GM18858 (cell line): ENCODE measurements around the gene LOC101059915.

Experiments
- ATAC-seq: cut with Tn5 transposase; IDR thresholded peaks from one replicate; pipeline ENCODE4 v1.9.1; 2021; ENCODE audit not compliant: unreplicated experiment

Gene LOC101059915

GRCh38 chrX:71667328-71668247 is at the start of gene LOC101059915:
LOC101059915 (plus strand) TSS chrX:71667546.
- ATAC-seq, result no peak

- ATAC-seq, result no peak
Measured at GRCh38 chrX:71617742-71618141, 49.6 kb upstream of the LOC101059915 start.

- peak; percentile 43 for ATAC-seq
Measured at GRCh38 chrX:71618303-71618721, 49.0 kb upstream of the LOC101059915 start, which contains the start of gene CXCR3. CXCR3 (minus strand) TSS chrX:71618511; CDS start chrX:71618449, 62 bp downstream.

GRCh38 chrX:71618787-71619186 is 48.6 kb upstream of the LOC101059915 start:
- ATAC-seq, result no peak

- no peak for ATAC-seq
Measured at GRCh38 chrX:71619193-71619592, 48.2 kb upstream of the LOC101059915 start.

GRCh38 chrX:71619986-71620385 is 47.4 kb upstream of the LOC101059915 start:
- ATAC-seq, result no peak

GRCh38 chrX:71621603-71622002 is 45.7 kb upstream of the LOC101059915 start:
- no peak for ATAC-seq

GRCh38 chrX:71622032-71622575 is 45.2 kb upstream of the LOC101059915 start:
- no peak for ATAC-seq

GRCh38 chrX:71622576-71623450 is 44.5 kb upstream of the LOC101059915 start:
- ATAC-seq, result peak; percentile 36

- ATAC-seq, result no peak
Measured at GRCh38 chrX:71623714-71624113, 43.6 kb upstream of the LOC101059915 start.

GRCh38 chrX:71625471-71625870 is 41.9 kb upstream of the LOC101059915 start:
- no peak for ATAC-seq

- no peak for ATAC-seq
Measured at GRCh38 chrX:71626576-71626975, 40.8 kb upstream of the LOC101059915 start.

GRCh38 chrX:71627588-71628404 is 39.5 kb upstream of the LOC101059915 start:
- no peak for ATAC-seq

GRCh38 chrX:71629467-71629866 is 37.9 kb upstream of the LOC101059915 start:
- ATAC-seq, result no peak

- peak; percentile 48 for ATAC-seq
Measured at GRCh38 chrX:71632923-71633657, 34.3 kb upstream of the LOC101059915 start.

GRCh38 chrX:71634366-71634765 is 33.0 kb upstream of the LOC101059915 start:
- ATAC-seq, result no peak

- no peak for ATAC-seq
Measured at GRCh38 chrX:71636438-71637252, 30.7 kb upstream of the LOC101059915 start.

- ATAC-seq, result no peak
Measured at GRCh38 chrX:71637253-71637618, 30.1 kb upstream of the LOC101059915 start.

GRCh38 chrX:71637848-71638247 is 29.5 kb upstream of the LOC101059915 start:
- no peak for ATAC-seq
